Measurements from ENCODE around the gene ACOT6.

Gene ACOT6

GRCh38 chr14:73613046-73613383, 698 bp downstream of the ACOT6 start:
- H3K4me2 ChIP-seq (ENCODE audit: low read length) = peak overlapping the region; percentile 68
- TF ChIP-seq, protein P1, sequence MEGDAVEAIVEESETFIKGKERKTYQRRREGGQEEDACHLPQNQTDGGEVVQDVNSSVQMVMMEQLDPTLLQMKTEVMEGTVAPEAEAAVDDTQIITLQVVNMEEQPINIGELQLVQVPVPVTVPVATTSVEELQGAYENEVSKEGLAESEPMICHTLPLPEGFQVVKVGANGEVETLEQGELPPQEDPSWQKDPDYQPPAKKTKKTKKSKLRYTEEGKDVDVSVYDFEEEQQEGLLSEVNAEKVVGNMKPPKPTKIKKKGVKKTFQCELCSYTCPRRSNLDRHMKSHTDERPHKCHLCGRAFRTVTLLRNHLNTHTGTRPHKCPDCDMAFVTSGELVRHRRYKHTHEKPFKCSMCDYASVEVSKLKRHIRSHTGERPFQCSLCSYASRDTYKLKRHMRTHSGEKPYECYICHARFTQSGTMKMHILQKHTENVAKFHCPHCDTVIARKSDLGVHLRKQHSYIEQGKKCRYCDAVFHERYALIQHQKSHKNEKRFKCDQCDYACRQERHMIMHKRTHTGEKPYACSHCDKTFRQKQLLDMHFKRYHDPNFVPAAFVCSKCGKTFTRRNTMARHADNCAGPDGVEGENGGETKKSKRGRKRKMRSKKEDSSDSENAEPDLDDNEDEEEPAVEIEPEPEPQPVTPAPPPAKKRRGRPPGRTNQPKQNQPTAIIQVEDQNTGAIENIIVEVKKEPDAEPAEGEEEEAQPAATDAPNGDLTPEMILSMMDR (IDR thresholded peaks at IDR 0.05) = no peak
- no peak overlapping the region for H3K9ac ChIP-seq
- peak overlapping the region; percentile 55 for H3K4me3 ChIP-seq (ENCODE audit: low read depth, low read length)
- no peaks in the 10 kb centered on the region for H3K4me1 ChIP-seq
- no peaks in the 10 kb centered on the region for H3K79me2 ChIP-seq
- peak overlapping the region; percentile 93 for H2AFZ ChIP-seq
- H3K36me3 ChIP-seq (ENCODE audit: control insufficient read depth, insufficient read depth, low read length) = no peaks in the 10 kb centered on the region
- no peaks in the 10 kb centered on the region for H3K27me3 ChIP-seq (ENCODE audit: control insufficient read depth, insufficient read depth, low read length)
- H3K9me3 ChIP-seq (ENCODE audit: control insufficient read depth, low read length) = no peaks in the 10 kb centered on the region
- H3K27ac ChIP-seq = peak overlapping the region; percentile 55

- no peak overlapping the region for H3K27ac ChIP-seq
- H3K4me2 ChIP-seq (ENCODE audit: low read length) = no peak overlapping the region
- H2AFZ ChIP-seq = peak overlapping the region; percentile 93
- H3K36me3 ChIP-seq (ENCODE audit: control insufficient read depth, insufficient read depth, low read length) = no peaks in the 10 kb centered on the region
- no peak overlapping the region for H3K4me3 ChIP-seq (ENCODE audit: low read depth, low read length)
- no peak overlapping the region for H3K9ac ChIP-seq
- H3K27me3 ChIP-seq (ENCODE audit: control insufficient read depth, insufficient read depth, low read length) = no peaks in the 10 kb centered on the region
- H3K9me3 ChIP-seq (ENCODE audit: control insufficient read depth, low read length) = no peaks in the 10 kb centered on the region
- TF ChIP-seq, protein P1 (IDR thresholded peaks at IDR 0.05) = no peak
- H3K79me2 ChIP-seq = no peaks in the 10 kb centered on the region
- no peaks in the 10 kb centered on the region for H3K4me1 ChIP-seq
Measured at GRCh38 chr14:73613419-73613963, 1.2 kb downstream of the ACOT6 start.

GRCh38 chr14:73616831-73617230, 4.5 kb downstream of the ACOT6 start:
- no peaks in the 10 kb centered on the region for H3K36me3 ChIP-seq (ENCODE audit: control insufficient read depth, insufficient read depth, low read length)
- no peak overlapping the region for H3K27ac ChIP-seq
- H3K4me2 ChIP-seq (ENCODE audit: low read length) = no peak overlapping the region
- no peaks in the 10 kb centered on the region for H3K27me3 ChIP-seq (ENCODE audit: control insufficient read depth, insufficient read depth, low read length)
- no peak overlapping the region for H3K9ac ChIP-seq
- TF ChIP-seq, protein P1 (IDR thresholded peaks at IDR 0.05) = no peak
- no peak overlapping the region for H2AFZ ChIP-seq
- H3K4me3 ChIP-seq (ENCODE audit: low read depth, low read length) = no peak overlapping the region
- no peaks in the 10 kb centered on the region for H3K9me3 ChIP-seq (ENCODE audit: control insufficient read depth, low read length)
- H3K79me2 ChIP-seq = no peaks in the 10 kb centered on the region
- no peaks in the 10 kb centered on the region for H3K4me1 ChIP-seq

GRCh38 chr14:73619524-73619923, 7.2 kb downstream of the ACOT6 start:
- Histone ChIP-seq H2AFZ (no peak overlapping the region), H3K27me3 (ENCODE audit: control insufficient read depth, insufficient read depth, low read length) (no peaks in the 10 kb centered on the region), H3K4me2 (ENCODE audit: low read length) (no peak overlapping the region), H3K79me2 (no peaks in the 10 kb centered on the region), H3K9me3 (ENCODE audit: control insufficient read depth, low read length) (no peaks in the 10 kb centered on the region), H3K27ac (no peak overlapping the region), H3K9ac (no peak overlapping the region), H3K36me3 (ENCODE audit: control insufficient read depth, insufficient read depth, low read length) (no peaks in the 10 kb centered on the region), H3K4me1 (no peaks in the 10 kb centered on the region), H3K4me3 (ENCODE audit: low read depth, low read length) (no peak overlapping the region)
- TF ChIP-seq, protein P1 (IDR thresholded peaks at IDR 0.05) = no peak

DNA sequence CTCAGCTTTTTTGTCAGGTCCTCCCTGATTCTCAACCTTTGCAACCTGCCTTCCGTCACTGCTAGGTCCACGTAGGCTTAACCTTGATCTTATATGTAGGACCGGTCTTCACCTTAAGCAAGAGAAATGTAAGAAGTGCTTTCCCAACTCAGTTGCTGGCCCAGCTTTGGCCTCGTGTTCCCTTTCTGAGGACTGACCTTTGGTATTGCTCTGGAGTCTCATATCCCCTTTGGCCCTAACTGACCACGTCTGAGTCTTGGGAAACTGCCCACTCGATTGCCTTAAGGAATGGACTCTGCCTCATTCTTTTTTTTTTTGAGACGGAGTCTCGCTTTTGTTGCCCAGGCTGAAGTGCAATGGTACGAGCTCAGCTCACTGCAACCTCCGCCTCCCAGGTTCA, 8.0 kb downstream of the ACOT6 start:
- H3K4me3 ChIP-seq (ENCODE audit: low read depth, low read length) = no peak overlapping the region
- H3K36me3 ChIP-seq (ENCODE audit: control insufficient read depth, insufficient read depth, low read length) = no peaks in the 10 kb centered on the region
- no peaks in the 10 kb centered on the region for H3K79me2 ChIP-seq
- no peak overlapping the region for H3K4me2 ChIP-seq (ENCODE audit: low read length)
- H2AFZ ChIP-seq = no peak overlapping the region
- no peak overlapping the region for H3K9ac ChIP-seq
- no peaks in the 10 kb centered on the region for H3K9me3 ChIP-seq (ENCODE audit: control insufficient read depth, low read length)
- TF ChIP-seq, protein P1 (IDR thresholded peaks at IDR 0.05) = no peak
- no peaks in the 10 kb centered on the region for H3K4me1 ChIP-seq
- H3K27me3 ChIP-seq (ENCODE audit: control insufficient read depth, insufficient read depth, low read length) = no peaks in the 10 kb centered on the region
- H3K27ac ChIP-seq = no peak overlapping the region
